Cerebellar nuclear complex (tissue), 1 donor: ENCODE results near the gene MYH9.

ENCODE experiments used
- DNase-seq, 2 experiments: peaks; one replicate each; lab custom pipeline; 2025; lab: John Stamatoyannopoulos, UW

The MYH9 gene

DNA sequence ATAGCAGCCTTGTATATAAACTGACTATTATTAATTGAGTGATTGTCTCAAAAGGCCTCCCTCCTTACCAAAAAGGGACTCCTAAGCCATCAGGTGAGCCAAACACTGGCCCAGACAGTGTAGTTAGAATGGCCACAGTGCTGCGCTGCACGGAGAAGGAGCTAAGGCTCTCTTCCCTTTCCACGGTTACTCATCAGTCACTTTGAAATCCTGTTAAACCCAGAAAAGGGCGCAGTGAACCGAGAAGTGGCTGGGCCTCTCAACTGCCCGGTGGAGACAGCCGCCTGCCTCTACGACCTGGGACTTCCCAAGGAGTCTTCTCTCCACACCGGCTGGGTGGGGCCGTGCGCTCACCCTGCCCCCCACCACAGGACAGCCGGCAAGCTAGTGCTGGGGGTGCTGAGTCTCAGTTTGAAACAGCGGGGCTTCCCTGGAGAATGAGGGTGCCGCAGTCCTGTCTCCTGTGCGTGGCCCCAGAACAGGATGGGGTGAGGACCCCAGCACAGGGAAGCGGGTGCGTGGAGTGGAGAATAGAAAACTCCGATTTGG, 1.3 kb downstream of the MYH9 start:
- no peak for DNase-seq

GRCh38 chr22:36385491-36386350, 2.0 kb downstream of the MYH9 start:
- DNase-seq: no peak

DNA sequence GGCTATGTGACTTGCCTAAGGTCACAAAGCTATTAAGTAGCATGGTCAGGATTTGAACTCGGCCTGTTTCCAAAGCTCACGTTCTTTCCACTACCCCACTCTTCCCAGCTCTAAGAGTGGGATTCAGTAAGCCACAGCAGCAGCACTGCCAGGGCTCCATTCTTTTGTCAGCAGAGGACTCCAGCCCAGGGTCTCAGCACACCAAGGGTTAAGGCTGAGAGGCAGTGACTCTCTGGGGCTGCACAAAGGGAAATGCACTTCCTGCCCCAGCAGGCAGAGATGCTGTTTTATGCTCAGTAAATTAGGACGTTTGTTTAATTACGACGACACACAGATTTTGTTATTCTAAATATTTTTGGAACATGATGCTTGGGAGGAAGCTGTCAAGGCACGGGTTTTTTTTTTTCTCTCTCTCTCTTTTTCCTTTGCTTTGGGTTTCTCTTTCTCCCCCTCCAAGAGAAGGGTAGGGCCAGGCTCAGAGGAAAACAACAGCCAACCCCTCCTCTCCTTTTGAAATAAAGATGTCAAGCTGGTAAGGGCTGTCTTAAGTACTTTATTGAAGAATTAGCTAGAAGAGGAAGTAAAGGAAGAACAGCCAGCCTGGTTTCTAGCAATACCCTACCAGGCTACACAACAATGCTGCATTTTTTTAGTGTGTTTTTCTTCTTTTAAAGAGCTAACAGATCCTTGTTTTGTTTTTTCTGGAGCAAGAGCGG, 2.8 kb downstream of the MYH9 start:
- no peak for DNase-seq

- no peak for DNase-seq
Measured at GRCh38 chr22:36383110-36383581, 4.6 kb downstream of the MYH9 start.

- DNase-seq: no peak
Measured at GRCh38 chr22:36381513-36382128, 6.1 kb downstream of the MYH9 start.

DNA sequence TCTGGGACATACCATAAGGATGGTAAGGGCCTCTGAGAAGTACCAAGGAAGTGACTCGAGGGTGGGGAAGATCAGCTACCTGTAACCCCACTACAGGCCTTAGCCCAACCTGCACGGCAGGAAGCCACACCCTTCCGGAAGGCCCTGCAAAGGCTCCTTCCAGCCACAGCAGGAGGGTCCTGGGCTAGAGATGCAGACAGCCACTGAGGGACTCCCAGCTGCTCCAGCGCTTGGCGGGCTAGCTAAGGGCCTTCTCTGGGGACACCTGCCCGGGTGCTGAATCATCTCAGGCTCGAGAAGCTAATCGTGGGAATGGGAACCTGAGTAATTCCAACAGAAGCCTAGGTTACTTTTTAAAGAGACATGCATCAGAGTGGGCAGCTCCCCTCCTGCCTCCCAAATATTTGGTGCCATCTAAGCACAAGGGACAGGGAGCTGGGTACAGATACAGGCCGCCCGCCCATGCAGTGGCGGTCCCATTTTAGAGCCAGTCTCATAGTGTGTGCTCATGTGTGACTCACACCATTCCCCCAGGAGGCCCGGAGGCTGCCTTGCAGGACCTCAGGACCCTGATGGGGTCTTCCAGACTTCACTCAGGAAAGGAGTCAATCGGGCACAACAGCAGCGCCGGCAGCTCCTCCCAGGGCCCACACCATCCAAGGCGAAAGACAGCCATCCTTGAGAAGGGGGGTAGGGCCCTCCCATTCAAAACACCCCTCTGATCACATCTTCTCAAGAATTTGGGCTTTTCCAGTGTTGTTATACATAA, 8.0 kb downstream of the MYH9 start:
- DNase-seq: no peak

DNA sequence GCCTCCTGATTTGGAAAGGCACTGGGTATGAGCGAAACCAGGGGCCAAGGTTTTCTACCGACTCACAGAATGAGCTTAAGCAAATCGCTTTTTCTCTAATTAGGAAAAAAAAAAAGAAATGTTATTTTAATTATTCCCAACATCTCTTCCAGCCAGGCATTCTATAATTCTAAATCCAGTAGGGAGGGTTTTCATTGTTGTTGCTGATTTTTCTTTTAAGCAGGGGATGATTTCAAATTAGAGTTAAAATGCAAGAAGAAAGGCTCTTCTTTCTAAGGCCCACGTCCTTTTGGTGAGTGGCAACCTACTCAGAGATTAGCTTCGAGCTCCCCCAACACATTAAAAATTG, 8.9 kb downstream of the MYH9 start:
- no peak for DNase-seq

DNA sequence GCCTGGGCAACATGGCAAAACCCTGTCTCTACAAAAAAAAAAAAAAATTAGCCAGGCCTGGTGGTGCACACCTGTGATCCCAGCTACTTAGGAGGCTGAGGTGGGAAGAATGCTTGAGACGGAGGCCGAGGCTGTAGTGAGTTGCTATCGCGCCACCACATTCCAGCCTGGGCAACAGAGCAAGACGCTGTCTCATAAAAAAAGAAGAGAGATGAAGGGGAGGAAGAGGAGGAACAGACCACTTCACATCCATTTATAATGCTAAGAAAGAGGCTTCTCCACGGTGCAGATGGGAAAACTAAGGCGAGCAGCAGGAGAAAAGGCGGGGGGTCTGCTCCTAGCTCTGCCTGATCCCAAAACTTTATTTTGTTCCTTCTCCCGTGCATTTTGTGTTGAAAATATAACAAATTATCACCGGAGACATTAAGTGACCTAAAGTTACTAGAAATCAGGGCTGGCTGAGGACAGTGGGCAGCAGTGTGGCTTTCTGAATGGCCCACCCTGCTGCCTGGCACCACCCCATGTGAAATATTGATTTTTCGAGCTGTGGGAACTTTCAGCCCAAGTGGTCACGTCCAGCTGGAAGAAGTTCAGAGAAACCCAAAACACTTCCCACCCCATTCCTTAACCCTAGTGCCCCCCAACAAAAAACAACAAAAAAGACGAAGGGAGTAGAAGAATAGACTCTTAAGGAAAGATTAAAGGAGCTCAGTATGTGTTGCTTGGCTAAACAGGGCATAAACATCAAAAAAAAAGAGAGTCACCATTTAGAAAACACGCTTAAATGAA, 9.5 kb downstream of the MYH9 start:
- no peak for DNase-seq

DNA sequence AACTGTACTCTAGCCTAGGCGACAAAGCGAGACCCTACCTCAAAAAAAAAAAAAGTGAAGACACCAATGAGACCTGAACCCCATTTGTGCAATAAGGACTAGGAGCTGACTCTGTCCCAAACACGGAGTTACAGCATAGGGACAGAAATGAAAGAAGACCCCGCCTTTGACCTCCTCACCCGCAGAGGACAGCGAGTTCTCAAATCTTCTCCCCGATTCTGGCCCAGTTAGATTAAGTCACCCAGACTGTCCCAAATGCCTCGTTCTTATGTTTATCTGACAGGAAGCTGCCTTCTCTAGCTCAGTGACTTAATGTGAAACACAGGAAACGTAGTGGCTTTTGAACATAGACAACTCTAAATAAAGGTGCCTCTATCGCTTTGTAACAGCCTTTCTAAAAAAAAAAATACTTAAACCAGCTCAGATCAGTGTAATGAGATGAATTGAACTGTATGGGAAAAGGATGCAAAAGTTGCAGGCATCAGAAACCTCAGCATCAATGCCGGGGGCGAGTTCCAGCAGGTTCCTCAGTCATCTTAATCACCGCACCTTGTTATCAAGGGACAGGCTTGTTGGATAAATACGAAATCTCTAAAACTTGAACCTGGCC, 10.6 kb downstream of the MYH9 start:
- no peak for DNase-seq

- DNase-seq: no peak
Measured at GRCh38 chr22:36376265-36376664, 11.5 kb downstream of the MYH9 start.

DNA sequence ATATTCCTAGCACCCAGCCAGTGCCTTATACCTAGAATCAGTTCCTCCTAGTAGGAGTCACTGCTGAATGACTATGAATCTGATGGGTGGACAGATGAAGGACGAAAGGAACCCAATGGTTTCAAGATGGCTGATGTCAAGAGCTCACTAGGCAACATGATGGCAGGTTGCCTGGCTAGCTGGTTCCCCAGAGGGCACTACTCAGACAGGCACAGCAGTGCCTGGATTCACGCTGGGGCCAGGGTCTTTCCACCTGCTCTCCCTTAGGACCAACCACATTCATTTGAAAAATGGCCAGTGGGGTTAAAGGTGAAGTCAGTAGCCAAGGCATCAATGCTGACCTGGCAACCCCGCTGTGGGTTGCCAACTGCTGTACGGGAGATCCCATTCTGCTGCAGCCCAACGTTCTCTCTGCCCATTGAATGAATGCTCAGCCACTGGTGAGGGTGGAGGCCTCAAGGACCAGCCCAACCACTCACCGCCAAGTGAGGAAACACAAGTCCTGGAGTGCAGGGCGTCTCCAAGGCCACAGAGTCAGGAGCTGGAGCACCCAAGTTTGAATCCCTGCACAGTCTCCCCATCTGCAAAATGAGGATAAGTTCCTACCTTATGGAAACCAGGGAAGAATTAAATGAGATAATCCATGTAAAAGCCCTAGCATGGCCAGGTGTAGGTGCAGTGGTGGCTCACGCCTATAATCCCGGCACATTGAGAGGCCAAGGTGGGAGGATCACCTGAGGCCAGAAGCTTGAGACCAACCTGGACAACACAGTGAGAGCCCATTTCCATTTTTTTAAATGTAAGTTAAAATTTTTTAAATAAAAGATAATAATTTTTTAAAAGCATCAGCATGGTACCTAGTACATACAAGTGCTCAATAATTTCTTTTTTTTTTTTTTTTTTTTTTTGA, 12.4 kb downstream of the MYH9 start:
- DNase-seq: no peak

GRCh38 chr22:36374603-36375024, 13.2 kb downstream of the MYH9 start:
- no peak for DNase-seq

DNA sequence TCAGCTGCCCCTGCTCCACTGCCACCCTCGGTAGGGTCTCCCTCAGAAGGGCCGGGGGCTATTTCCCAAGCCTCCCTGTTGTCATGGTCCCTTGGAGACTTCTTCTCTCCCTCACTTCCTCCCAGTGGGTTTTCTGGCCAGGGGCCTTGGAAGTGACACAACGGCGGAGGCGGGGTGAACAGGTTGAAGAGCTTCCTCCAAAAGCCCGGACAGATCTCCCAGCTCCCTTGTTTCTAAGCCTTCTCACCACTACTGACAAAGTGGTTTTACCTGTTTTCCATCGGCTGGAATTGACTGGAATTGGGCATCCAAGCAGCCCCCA, 14.5 kb downstream of the MYH9 start:
- DNase-seq: no peak

- no peak for DNase-seq
Measured at GRCh38 chr22:36371920-36372319, 15.8 kb downstream of the MYH9 start.

- peak in 1 of 2 experiments; percentile 50 for DNase-seq
Measured at GRCh38 chr22:36369922-36370791, 17.6 kb downstream of the MYH9 start.

DNA sequence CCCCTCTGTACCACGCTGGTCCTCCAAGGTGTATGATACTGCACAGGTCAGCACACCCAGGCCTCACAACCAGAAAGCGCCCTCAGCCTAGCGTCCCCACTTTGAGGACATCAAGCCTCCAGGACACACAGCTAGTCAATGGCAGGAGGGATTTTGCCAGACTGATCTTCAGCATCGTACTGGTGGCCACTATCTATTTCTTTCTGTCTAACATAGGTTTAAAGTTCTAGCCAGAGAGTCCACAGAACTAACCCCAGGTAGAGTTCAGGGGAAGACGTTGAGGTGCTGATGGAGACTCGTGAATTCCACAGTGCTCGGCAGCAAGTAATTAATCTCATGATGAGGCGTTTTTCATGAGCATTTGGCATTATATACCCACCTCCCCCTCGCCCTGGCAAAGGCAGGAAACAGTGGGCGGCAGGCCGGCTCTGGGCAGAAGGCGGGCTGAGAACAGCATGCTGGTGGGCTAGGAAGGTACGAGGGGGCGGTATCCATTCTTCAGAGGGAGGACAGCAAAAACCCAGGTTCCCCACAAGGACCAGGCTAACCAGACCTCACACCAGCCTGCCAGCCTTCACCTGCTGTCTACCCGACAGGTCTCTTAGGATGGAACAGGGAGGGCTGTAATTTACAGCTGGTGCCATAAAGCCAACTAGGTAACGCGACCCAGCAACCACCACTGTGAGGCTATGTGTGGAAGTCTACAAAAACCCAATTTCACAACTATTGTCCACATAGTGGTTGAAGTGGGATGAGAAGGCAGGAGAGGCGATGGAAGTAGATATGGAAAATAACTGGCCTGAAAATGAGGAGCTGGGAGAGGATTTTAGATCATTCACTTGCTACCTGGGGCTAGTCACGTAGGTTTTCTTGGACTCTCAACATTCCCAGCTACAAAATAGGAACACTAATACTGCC, 18.5 kb downstream of the MYH9 start:
- DNase-seq: no peak

DNA sequence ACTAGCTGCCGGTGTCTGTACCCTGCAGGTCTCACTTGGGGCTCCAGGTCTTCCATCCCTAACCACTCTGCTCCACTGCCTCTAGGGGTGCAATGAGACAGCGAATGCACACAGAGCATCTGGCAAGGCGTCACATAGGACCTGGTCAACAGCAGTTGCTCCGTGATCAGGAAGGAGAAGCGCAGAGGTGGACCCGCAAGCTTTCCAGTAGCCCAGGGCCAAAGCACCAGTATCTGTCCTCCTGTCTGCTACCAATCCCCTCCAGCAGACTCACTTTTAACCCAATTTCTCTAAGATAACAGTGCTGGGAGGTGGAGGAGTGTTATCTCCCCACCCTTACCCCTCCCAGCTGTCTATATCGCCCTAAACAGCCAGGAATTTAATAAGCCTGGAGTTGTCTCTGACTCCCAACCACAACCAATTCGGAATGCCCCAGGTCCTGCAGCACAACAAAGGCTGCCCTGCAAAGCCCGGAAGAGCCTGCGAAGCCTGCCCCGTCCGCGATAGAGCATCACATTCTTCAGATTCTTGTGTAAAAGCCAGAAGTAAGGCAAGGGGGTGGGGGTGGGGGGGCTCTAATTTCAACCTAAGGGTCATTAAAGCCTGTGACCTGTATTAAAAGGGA, 19.3 kb downstream of the MYH9 start:
- no peak for DNase-seq
